Pancreas (tissue), 10 donors: Measurements from ENCODE around the gene ZNF320. TPM values are rescaled to one million over a fixed set of nuclear protein-coding genes. Genes with fewer than 3 reads are reported as not detected.
"Not testable (repeated sequence)": the region's sequence is repeated elsewhere in the genome, so short reads cannot be mapped to it uniquely, and the experiment has no call there.

Experiments
- ATAC-seq, 4 donors: fragments of 200-7000 bp; cut with Tn5 transposase; one replicate each; pipeline versions ENCODE4 v1.8.0 to v1.9.1; 2020; ENCODE audit warnings: mild to moderate bottlenecking in 4 of 4, moderate library complexity in 4 of 4
- DNase-seq, 6 donors: peaks; one replicate each; pipeline ENCODE4 v3.0.0-alpha.2; 2020
- FAIRE-seq: peaks from 2 replicates; lab custom pipeline; 2012; peaks lifted over from hg19 to GRCh38; lab: Jason Lieb, UNC
- H3K27ac ChIP-seq, 4 donors: fragments of 200-600 bp; sonication (generic); 1 replicate in 3 of 4; 2 replicates in 1 of 4; pipeline versions ENCODE4 v1.5.0 to v1.8.0; 2020
- H3K27me3 ChIP-seq, 4 donors: fragments of 200-600 bp; one replicate each; pipeline ENCODE4 v1.8.0; 2021
- H3K36me3 ChIP-seq, 3 donors: fragments of 200-600 bp; sonication (generic) in 1 of 3; one replicate each; pipeline versions ENCODE4 v1.5.0 to v1.8.0; 2020 to 2021
- H3K4me1 ChIP-seq, 3 donors: fragments of 200-600 bp; one replicate each; pipeline ENCODE4 v1.8.0; 2021
- H3K4me3 ChIP-seq, 4 donors: fragments of 200-600 bp; sonication (generic) in 2 of 4; one replicate each; pipeline versions ENCODE4 v1.5.0 to v1.8.0; 2020 to 2021
- H3K9me3 ChIP-seq, 4 donors: fragments of 200-600 bp; one replicate each; pipeline ENCODE4 v1.8.0; 2021
- WGBS, 2 donors: extraction: QIAGEN DNeasy Blood & Tissue Kit; methylation state at CpG; one replicate each; pipeline ENCODE4 v1.1.7; 2013; 5-methylcytosine and 5-hydroxymethylcytosine counted together
- intact Hi-C, 3 donors: fragments of 100-400 bp; cut with DNase I; formaldehyde crosslinking; loops; one replicate each; pipeline versions ENCODE4 v1.11.1 to v1.14.2; 2022
- polyA plus RNA-seq, 2 donors: library from polyadenylated mRNA; stranded (reverse); fragments of 200-250 nt; gene quantifications; one replicate each; pipeline ENCODE4 v1.2.3, GENCODE V29; 2013
- total RNA-seq, 6 donors: library from RNA; stranded (reverse); fragmentation: NEBNext Ultra II Directional in 4 of 6; extraction: Animal tissue kit (Norgen Biotek cat#: 25700) in 4 of 6; gene quantifications; one replicate each; pipeline versions ENCODE4 v1.2.1 to v1.2.4, GENCODE V29; 2021 to 2023
- TF ChIP-seq, protein P1 (sequence below), 4 donors: fragments of 200-600 bp; sonication (generic) in 3 of 4; IDR thresholded peaks; one replicate each; pipeline versions ENCODE4 v1.5.0 to v1.8.0; 2021; ENCODE audit warnings: antibody characterized with exemption in 4 of 4
- donor health status: healthy with polysubstance abuse.
- donor health status: DM: no; HTN: no; CAD: no; lungs with moderate emphysema.
- donor health status: DM: no; HTN: no; CAD: no.
- donor health status: control.
- donor health status: control.
- donor health status: Bipolar disorder and iron deficiency.
- donor health status: DM: yes; HTN: yes; CAD: no.
- donor health status: DM: no; HTN: no; CAD: no.
- donor health status: DM: no; HTN: no; CAD: no.
- donor health status: DM: yes; HTN: yes; CAD: no.

Gene ZNF320
- total and polyA plus RNA-seq, 8 donors: 2.8 to 21.3 (median 6.4) TPM

DNA sequence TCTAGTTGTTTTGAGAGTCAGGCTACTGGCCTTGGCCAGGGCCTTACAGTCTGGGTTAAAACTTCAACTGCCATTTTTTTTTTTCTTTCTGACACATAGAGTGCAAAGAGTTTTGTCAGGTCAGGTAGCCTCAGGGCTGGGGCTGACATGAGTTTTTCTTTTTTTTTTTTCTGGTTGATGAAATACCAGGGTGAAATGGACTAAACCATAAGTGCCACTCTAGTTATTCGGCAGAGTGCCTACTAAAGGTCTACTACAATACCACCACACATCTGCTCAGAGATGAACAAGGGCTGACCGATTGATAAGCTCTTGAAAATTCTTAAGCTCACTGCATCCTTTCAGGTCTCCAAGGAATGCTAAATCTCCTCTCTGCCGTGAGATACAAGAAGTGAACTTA is 4.4 kb upstream of the ZNF320 start:
- Histone ChIP-seq H3K4me1 (peaks cover 0 to 7% (median 0%) of the 10 kb centered on the region in 3 donors), H3K36me3 (peaks cover 0 to 7% (median 0%) of the 10 kb centered on the region in 3 donors), H3K9me3 (no peaks in the 10 kb centered on the region), H3K27me3 (no peaks in the 10 kb centered on the region), H3K27ac (no peak overlapping the region), H3K4me3 (no peak overlapping the region)
- intact Hi-C loops: no loop called here
- 29 to 33% methylated on average over 3 of the region's 3 CpGs for WGBS, 2 donors
- DNase-seq (no peak), ATAC-seq (no peak), FAIRE-seq (no peak)
- TF ChIP-seq, protein P1, sequence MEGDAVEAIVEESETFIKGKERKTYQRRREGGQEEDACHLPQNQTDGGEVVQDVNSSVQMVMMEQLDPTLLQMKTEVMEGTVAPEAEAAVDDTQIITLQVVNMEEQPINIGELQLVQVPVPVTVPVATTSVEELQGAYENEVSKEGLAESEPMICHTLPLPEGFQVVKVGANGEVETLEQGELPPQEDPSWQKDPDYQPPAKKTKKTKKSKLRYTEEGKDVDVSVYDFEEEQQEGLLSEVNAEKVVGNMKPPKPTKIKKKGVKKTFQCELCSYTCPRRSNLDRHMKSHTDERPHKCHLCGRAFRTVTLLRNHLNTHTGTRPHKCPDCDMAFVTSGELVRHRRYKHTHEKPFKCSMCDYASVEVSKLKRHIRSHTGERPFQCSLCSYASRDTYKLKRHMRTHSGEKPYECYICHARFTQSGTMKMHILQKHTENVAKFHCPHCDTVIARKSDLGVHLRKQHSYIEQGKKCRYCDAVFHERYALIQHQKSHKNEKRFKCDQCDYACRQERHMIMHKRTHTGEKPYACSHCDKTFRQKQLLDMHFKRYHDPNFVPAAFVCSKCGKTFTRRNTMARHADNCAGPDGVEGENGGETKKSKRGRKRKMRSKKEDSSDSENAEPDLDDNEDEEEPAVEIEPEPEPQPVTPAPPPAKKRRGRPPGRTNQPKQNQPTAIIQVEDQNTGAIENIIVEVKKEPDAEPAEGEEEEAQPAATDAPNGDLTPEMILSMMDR (IDR thresholded peaks at IDR 0.05): no peak

DNA sequence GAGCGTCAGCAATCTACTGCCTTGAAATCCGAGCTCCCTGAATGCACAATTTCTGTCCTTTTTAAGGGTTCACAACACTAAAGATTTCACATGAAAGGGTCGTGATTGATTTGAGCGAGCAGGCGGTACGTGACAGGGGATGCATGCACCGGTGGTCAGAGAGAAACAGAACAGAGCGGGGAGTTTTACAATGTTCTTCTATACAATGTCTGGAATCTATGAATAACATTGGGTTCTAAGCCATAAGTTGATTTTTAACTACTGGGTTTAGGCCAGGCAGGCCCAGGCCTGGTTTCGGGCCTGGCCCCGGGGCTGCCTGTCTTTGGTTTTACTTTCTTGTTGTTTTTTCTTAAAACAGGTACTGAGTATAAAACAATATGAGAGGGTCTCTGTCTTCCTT is 1.2 kb upstream of the ZNF320 start:
- DNase-seq, H3K27me3 ChIP-seq, intact Hi-C loops, H3K9me3 ChIP-seq, H3K27ac ChIP-seq, H3K36me3 ChIP-seq, FAIRE-seq, H3K4me3 ChIP-seq, ATAC-seq, H3K4me1 ChIP-seq: not testable (repeated sequence)
- WGBS, 2 donors: 80 to 83% methylated on average over 10 of the region's 10 CpGs

DNA sequence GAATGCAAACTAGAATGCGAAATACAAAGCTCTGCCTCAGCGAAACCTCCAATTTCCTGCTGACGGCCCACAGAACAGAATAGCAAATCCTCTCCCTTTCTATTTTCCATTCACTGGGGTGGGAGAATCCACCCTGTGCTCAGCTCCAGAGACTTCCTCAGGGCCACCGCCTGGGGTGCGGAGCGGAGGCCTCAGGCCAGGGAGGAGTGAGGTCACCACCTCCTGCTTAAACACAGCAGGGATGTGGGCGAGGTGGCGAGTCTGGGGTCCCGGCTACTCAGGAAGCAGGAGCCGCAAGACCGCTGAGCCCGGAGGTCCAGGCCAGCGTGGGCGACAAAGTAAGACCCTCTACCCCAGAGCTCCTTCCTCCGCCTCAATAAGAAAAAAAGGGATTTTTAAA is 666 bp upstream of the ZNF320 start:
- 85 to 92% methylated on average over 15 of the region's 15 CpGs for WGBS, 2 donors
- TF ChIP-seq, protein P1 (IDR thresholded peaks at IDR 0.05): no peak
- intact Hi-C loops: no loop called here
- H3K27me3 ChIP-seq: no peaks in the 10 kb centered on the region
- FAIRE-seq (no peak), ATAC-seq (no peak), DNase-seq (peak in 2 of 6 donors; percentile 12 to 30)
- H3K4me1 ChIP-seq: peaks cover 0 to 6% (median 4%) of the 10 kb centered on the region in 3 donors
- H3K4me3 ChIP-seq: peak overlapping the region in 2 of 4 donors; percentile 69 to 80
- peak overlapping the region in 3 of 4 donors; percentile 72 to 91 (median 80) for H3K27ac ChIP-seq
- no peaks in the 10 kb centered on the region for H3K9me3 ChIP-seq
- peaks cover 0 to 3% (median 0%) of the 10 kb centered on the region in 3 donors for H3K36me3 ChIP-seq

DNA sequence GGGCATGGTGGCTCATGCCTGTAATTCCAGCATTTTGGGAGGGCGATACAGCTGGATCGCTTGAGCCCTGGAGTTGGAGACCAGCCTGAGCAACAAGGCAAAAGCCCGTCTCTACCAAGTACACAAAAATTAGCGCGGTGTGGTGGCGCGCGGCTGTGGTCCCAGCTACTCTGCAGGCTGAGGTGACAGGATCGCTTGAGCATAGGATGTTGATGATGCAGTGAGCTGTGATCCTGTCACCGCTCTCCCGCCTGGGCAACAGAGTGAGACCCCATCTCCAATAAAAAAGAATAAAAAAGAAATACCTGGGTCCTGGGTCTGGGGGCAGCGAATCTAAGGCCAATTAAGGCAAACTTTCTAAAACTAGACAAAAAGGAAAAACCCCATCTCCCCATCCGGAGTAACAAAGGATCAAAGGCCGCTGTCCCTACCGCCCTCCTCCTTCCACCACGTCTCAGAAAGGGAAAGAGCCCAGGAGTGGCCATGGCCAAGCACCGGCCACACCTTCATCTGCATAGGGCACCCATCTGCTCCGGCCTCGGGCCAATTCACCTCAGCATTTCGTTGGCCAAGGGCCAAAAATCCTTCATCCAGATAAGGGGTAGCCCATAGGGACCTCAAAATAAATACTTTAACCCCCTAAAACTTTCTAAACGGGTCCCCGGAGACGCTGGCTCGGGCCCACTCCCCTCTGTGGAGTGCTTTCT is 851 bp downstream of the ZNF320 start:
- H3K36me3 ChIP-seq: peaks cover 0 to 3% (median 0%) of the 10 kb centered on the region in 3 donors
- DNase-seq (peak; percentile 30 to 71 (median 53)), ATAC-seq (peak; percentile 65 to 84 (median 68)), FAIRE-seq (no peak)
- peak overlapping the region; percentile 49 to 80 (median 60) for H3K4me3 ChIP-seq
- intact Hi-C loops: no loop called here
- H3K27me3 ChIP-seq: no peaks in the 10 kb centered on the region
- peak overlapping the region; percentile 72 to 91 (median 82) for H3K27ac ChIP-seq
- H3K4me1 ChIP-seq: peaks cover 0 to 4% (median 0%) of the 10 kb centered on the region in 3 donors
- WGBS, 2 donors: 39 to 40% methylated on average over 23 to 24 of the region's 24 CpGs
- H3K9me3 ChIP-seq: no peaks in the 10 kb centered on the region
- TF ChIP-seq, protein P1 (IDR thresholded peaks at IDR 0.05): no peak

DNA sequence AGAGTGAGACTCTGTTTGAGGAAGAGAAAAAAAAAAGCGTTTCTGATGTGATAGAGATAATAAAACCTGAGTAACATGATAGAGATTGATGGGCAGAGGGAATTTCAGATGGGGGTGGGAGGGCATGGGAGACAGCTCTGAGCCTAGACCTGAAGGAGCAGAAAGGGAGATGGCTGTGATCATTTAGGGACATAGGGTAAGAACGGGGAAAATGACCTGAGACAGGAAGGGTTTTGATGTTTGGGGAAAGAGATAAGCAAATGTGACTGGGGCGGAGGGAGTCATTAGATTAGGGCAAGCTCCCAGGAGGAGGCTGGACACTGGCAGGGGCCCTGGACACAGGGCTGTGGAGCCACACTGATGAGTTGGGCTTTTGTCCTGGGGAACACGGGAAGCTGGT is 6.1 kb downstream of the ZNF320 start:
- H3K36me3 ChIP-seq: peaks cover 3 to 11% (median 5%) of the 10 kb centered on the region in 3 donors
- no peak overlapping the region for H3K4me3 ChIP-seq
- peaks cover 0 to 3% (median 0%) of the 10 kb centered on the region in 3 donors for H3K4me1 ChIP-seq
- H3K27me3 ChIP-seq: no peaks in the 10 kb centered on the region
- intact Hi-C loops: no loop called here
- DNase-seq: no peak
- WGBS, 2 donors: 40 to 47% methylated on average over 4 of the region's 4 CpGs
- no peaks in the 10 kb centered on the region for H3K9me3 ChIP-seq
- no peak for ATAC-seq
- H3K27ac ChIP-seq: no peak overlapping the region
- no peak for FAIRE-seq
- TF ChIP-seq, protein P1 (IDR thresholded peaks at IDR 0.05): no peak
